Fibroblast of lung (primary cell): ENCODE results near the gene DCAF5.

Experiments used
- EZH2 ChIP-seq: IDR thresholded peaks from 2 replicates; pipeline ENCODE4 v1.5.1; 2012; ENCODE audit warnings: low read length, control low read depth, mild to moderate bottlenecking; ENCODE audit errors: missing control alignments
- TF ChIP-seq, protein P1 (sequence below), 2 donors: IDR thresholded peaks in 1 of 2; conservative IDR thresholded peaks in 1 of 2; 1 replicate in 1 of 2; 2 replicates in 1 of 2; pipeline ENCODE4 v1.5.1; 2011 to 2012; ENCODE audit warnings: low read length in 2 of 2, control low read depth in 1 of 2, inconsistent platforms in 1 of 2, low read depth in 1 of 2, mild to moderate bottlenecking in 1 of 2

DNA sequence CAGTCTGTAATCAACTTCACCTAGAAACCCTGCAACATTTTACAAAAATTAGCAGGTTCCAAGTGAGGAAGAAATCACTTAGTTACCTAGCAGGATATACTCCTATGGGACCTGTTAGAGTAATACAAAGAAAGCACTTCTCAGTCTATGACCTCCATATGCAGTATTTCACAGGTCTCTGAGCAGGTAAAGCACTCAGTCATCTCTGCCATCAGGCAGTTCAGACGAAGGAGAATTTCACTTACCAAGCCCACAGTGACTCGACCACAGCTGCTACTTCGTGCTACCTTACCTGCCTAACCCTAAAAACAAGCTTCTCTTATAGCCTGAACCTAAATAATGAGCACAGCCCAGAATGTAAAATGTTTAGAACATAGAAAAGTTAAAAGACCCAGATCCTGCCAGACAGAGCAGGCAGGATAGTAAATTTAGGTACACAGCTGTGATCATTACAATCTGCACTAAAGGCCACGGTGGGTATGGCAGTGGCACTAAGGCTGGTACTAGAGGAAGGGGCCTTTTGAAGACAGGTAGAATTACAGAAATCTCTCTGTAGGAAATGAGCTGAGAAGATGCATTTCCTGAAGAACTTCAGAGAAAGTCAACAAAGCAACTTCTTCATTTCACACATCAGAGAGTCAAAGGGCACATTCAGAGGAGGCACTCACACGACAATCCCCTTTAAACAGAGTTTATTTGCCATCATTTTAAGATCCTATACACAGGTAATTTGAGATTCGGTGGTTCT is 35.7 kb downstream of the DCAF5 start:
- TF ChIP-seq, protein P1, sequence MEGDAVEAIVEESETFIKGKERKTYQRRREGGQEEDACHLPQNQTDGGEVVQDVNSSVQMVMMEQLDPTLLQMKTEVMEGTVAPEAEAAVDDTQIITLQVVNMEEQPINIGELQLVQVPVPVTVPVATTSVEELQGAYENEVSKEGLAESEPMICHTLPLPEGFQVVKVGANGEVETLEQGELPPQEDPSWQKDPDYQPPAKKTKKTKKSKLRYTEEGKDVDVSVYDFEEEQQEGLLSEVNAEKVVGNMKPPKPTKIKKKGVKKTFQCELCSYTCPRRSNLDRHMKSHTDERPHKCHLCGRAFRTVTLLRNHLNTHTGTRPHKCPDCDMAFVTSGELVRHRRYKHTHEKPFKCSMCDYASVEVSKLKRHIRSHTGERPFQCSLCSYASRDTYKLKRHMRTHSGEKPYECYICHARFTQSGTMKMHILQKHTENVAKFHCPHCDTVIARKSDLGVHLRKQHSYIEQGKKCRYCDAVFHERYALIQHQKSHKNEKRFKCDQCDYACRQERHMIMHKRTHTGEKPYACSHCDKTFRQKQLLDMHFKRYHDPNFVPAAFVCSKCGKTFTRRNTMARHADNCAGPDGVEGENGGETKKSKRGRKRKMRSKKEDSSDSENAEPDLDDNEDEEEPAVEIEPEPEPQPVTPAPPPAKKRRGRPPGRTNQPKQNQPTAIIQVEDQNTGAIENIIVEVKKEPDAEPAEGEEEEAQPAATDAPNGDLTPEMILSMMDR (conservative IDR thresholded peaks at IDR 0.05 in 1 of 2, IDR thresholded peaks at IDR 0.05 in 1 of 2; ENCODE audit: low read depth in 1 of 2, low read length in 2 of 2) = no peak
- TF ChIP-seq EZH2 = no peak
